GM12878 (cell line): ENCODE results near the gene KBTBD13. TPM values are rescaled to one million over a fixed set of nuclear protein-coding genes. Genes with fewer than 3 reads are reported as not detected.

Experiments
- ATAC-seq: fragments of 200-7000 bp; cut with Tn5 transposase; 3 replicates; pipeline ENCODE4 v1.9.1; 2020; ENCODE audit warnings: mild to moderate bottlenecking, moderate library complexity
- BruUV-seq: library from RNA; stranded (reverse); fragments of 400-500 nt; replicated peaks from 2 replicates; lab custom pipeline; 2021; lab: Mats Ljungman, UMichigan
- CTCF ChIA-PET: fragments of 300-600 bp; sonication (Branson Sonifier 250); formaldehyde crosslinking; extraction: SDS; loops from one replicate; lab custom pipeline; 2021; ENCODE audit warnings: inconsistent platforms; lab: Yijun Ruan, JAX
- POLR2A ChIA-PET: fragments of 350-600 bp; formaldehyde crosslinking; extraction: SDS; loops from one replicate; lab custom pipeline; 2021; ENCODE audit warnings: inconsistent platforms; lab: Charles Lee
- RAD21 ChIA-PET: fragments of 300-600 bp; sonication (Branson Sonifier 250); formaldehyde crosslinking; loops from one replicate; lab custom pipeline; 2023; ENCODE audit warnings: antibody characterized with exemption; ENCODE audit not compliant: unreplicated experiment; lab: Charles Lee
- SMC1A ChIA-PET: fragments of 300-600 bp; sonication (Branson Sonifier 250); formaldehyde crosslinking; loops from one replicate; lab custom pipeline; 2023; ENCODE audit not compliant: unreplicated experiment, uncharacterized antibody; lab: Charles Lee
- DNase-seq: peaks from one replicate; pipeline ENCODE4 v3.0.0-alpha.2; 2011; ENCODE audit warnings: low read depth, low spot score
- FAIRE-seq: peaks from 3 replicates; lab custom pipeline; 2011; peaks lifted over from hg19 to GRCh38; lab: Jason Lieb, UNC
- H2AFZ ChIP-seq: 2 replicates; pipeline ENCODE4 v1.6.0; 2011; ENCODE audit warnings: low read depth, low read length, control low read depth; ENCODE audit not compliant: control insufficient read depth
- H3K27ac ChIP-seq: 2 replicates; pipeline ENCODE4 v1.5.1; 2011; ENCODE audit warnings: control low read depth; ENCODE audit not compliant: control insufficient read depth, insufficient read depth
- H3K27me3 ChIP-seq, 2 experiments: replicated peaks in 1 of 2; 2 replicates each; pipeline versions ENCODE4 v1.6.0 to v1.6.1; 2011; ENCODE audit warnings: low read length in 1 of 2; ENCODE audit not compliant: control insufficient read depth in 2 of 2, insufficient read depth in 2 of 2
- H3K36me3 ChIP-seq, 2 experiments: 2 replicates each; pipeline ENCODE4 v1.5.1; 2011; ENCODE audit warnings: low read length in 1 of 2; ENCODE audit not compliant: control insufficient read depth in 2 of 2, insufficient read depth in 2 of 2
- H3K4me1 ChIP-seq: 2 replicates; pipeline ENCODE4 v1.6.1; 2011; ENCODE audit warnings: mild to moderate bottlenecking, low read length, moderate library complexity, mixed read lengths; ENCODE audit not compliant: control insufficient read depth, insufficient read depth
- H3K4me2 ChIP-seq: 2 replicates; pipeline ENCODE4 v1.6.0; 2011; ENCODE audit warnings: control low read depth; ENCODE audit not compliant: control insufficient read depth, insufficient read depth
- H3K4me3 ChIP-seq: fragments of 200-600 bp; sonication (generic); 2 replicates; pipeline ENCODE4 v1.5.1; 2016
- H3K79me2 ChIP-seq: 2 replicates; pipeline ENCODE4 v1.6.0; 2011; ENCODE audit warnings: low read length; ENCODE audit not compliant: control insufficient read depth, insufficient read depth
- H3K9ac ChIP-seq: 2 replicates; pipeline ENCODE4 v1.8.0; 2011; ENCODE audit warnings: low read length, control low read depth, mixed read lengths; ENCODE audit not compliant: control insufficient read depth, insufficient read depth
- H3K9me3 ChIP-seq: replicated peaks from 3 replicates; pipeline ENCODE4 v1.5.1; 2011; ENCODE audit warnings: mild to moderate bottlenecking, low read length; ENCODE audit not compliant: control insufficient read depth, insufficient read depth
- H4K20me1 ChIP-seq: 2 replicates; pipeline ENCODE4 v1.6.0; 2011; ENCODE audit not compliant: control insufficient read depth, insufficient read depth
- CEBPZ ChIP-seq: fragments of 150-350 bp; IDR thresholded peaks from 2 replicates; pipeline ENCODE4 v1.6.1; 2016; ENCODE audit warnings: low read depth, low read length
- SUPT20H ChIP-seq: IDR thresholded peaks from 2 replicates; pipeline ENCODE4 v1.6.1; 2011; ENCODE audit warnings: low read depth, mild to moderate bottlenecking, low read length, moderate library complexity, borderline replicate concordance; ENCODE audit not compliant: control insufficient read depth
- WGBS: methylation state at CpG from one replicate; pipeline ENCODE4 v1.1.6; 2016; ENCODE audit warnings: low lambda C conversion rate; ENCODE audit not compliant: insufficient replicate concordance, insufficient coverage; ENCODE audit errors: missing lambda C conversion rate; 5-methylcytosine and 5-hydroxymethylcytosine counted together
- in situ Hi-C: fragments of 300-500 bp; cut with MboI; formaldehyde crosslinking; loops from 9 replicates; pipeline ENCODE4 v1.14.3; 2018; ENCODE audit warnings: mixed read lengths
- intact Hi-C: fragments of 100-400 bp; cut with micrococcal nuclease; formaldehyde crosslinking; loops from one replicate; pipeline ENCODE4 v1.14.2; 2022; ENCODE audit not compliant: unreplicated experiment
- polyA plus RNA-seq, 11 experiments: library from polyadenylated mRNA; depleted of rRNA in 4 of 11; unstranded in 6 of 11; stranded (reverse) in 5 of 11; fragments of >200 nt; fragmentation: Nextera tagmentation in 4 of 11; fragmentation: Illumina TruSeq in 1 of 11; extraction: Ambion mirVana in 4 of 11; extraction: Trizol in 1 of 11; gene quantifications; 1 replicate in 1 of 11; 2 replicates in 10 of 11; pipeline versions ENCODE4 v1.2.1 to v1.2.3, GENCODE V29; 2011 to 2016; ENCODE audit warnings: inconsistent platforms in 2 of 11, missing spikeins in 2 of 11, low read depth in 1 of 11
- total RNA-seq, 4 experiments: library from RNA; depleted of rRNA in 3 of 4; stranded (reverse); fragments of >200 nt in 3 of 4; fragmentation: Illumina TruSeq in 1 of 4; extraction: Trizol in 1 of 4; gene quantifications; 2 replicates each; pipeline versions ENCODE4 v1.2.1 to v1.2.3, GENCODE V29; 2013 to 2021

Gene KBTBD13
- total and polyA plus RNA-seq, 10 of the 15 experiments (the other 5 are each of a cell fraction or from before 2014, with no cell fraction given): 0.06 TPM; not detected in 9

GRCh38 chr15:65041787-65042186 lies 34.8 kb upstream of the KBTBD13 start:
- no peak for ATAC-seq
- Histone ChIP-seq H3K4me1 (no peaks in the 10 kb centered on the region), H3K27ac (no peak overlapping the region), H3K9ac (no peak overlapping the region), H4K20me1 (no peaks in the 10 kb centered on the region), H3K27me3 (no peaks in the 10 kb centered on the region), H2AFZ (no peak overlapping the region), H3K4me2 (no peak overlapping the region), H3K4me3 (no peak overlapping the region), H3K9me3 (no peaks in the 10 kb centered on the region), H3K36me3 (no peaks in the 10 kb centered on the region), H3K79me2 (no peaks in the 10 kb centered on the region)
- POLR2A ChIA-PET: no interaction called here
- no TSS peak for BruUV-seq
- WGBS: 47% methylated on average over 2 of the region's 2 CpGs
- in situ Hi-C loops (no loop called here), intact Hi-C loops (no loop called here)
- RAD21 ChIA-PET: interaction anchor here (3.3 kb wide), 1 partner anchor 8 kb away, joined by 20 read pairs; no protein-coding TSS in a partner anchor
- SMC1A ChIA-PET: interaction anchor here (4.9 kb wide), 1 partner anchor 8 kb away, joined by 28 read pairs; no protein-coding TSS in a partner anchor
- CTCF ChIA-PET: interaction anchor here (0.9 to 3.5 kb wide), 2 partner anchors 8 to 60 kb away, joined by 5 to 22 read pairs; no protein-coding TSS in a partner anchor
- FAIRE-seq: no peak
- TF ChIP-seq SUPT20H (no peak), CEBPZ (no peak)
- DNase-seq: no peak
